ENCODE results near the gene ZNF536.

Gene ZNF536

GRCh38 chr19:30545752-30546151, 173.6 kb downstream of the ZNF536 start:
- DNase-seq: no peak
- H3K4me3 ChIP-seq (ENCODE audit: low read depth, low read length): no peak overlapping the region
- H3K9me3 ChIP-seq: no peaks in the 10 kb centered on the region
- peaks cover 9% of the 10 kb centered on the region for H3K4me1 ChIP-seq
- no peak for TF ChIP-seq CTCF (IDR thresholded peaks at IDR 0.05; ENCODE audit: low read depth, low read length)
- H3K27me3 ChIP-seq: no peaks in the 10 kb centered on the region
- H3K36me3 ChIP-seq: peaks cover 12% of the 10 kb centered on the region

- peaks cover 9% of the 10 kb centered on the region for H3K4me1 ChIP-seq
- no peak overlapping the region for H3K4me3 ChIP-seq (ENCODE audit: low read depth, low read length)
- H3K36me3 ChIP-seq: peaks cover 12% of the 10 kb centered on the region
- H3K27me3 ChIP-seq: no peaks in the 10 kb centered on the region
- no peak for TF ChIP-seq CTCF (IDR thresholded peaks at IDR 0.05; ENCODE audit: low read depth, low read length)
- no peak for DNase-seq
- H3K9me3 ChIP-seq: no peaks in the 10 kb centered on the region
Measured at GRCh38 chr19:30546332-30546731, 174.1 kb downstream of the ZNF536 start.

- peaks cover 9% of the 10 kb centered on the region for H3K4me1 ChIP-seq
- no peak for TF ChIP-seq CTCF (IDR thresholded peaks at IDR 0.05; ENCODE audit: low read depth, low read length)
- no peak for DNase-seq
- H3K9me3 ChIP-seq: no peaks in the 10 kb centered on the region
- H3K36me3 ChIP-seq: peaks cover 12% of the 10 kb centered on the region
- H3K27me3 ChIP-seq: no peaks in the 10 kb centered on the region
- no peak overlapping the region for H3K4me3 ChIP-seq (ENCODE audit: low read depth, low read length)
Measured at GRCh38 chr19:30547246-30547645, 175.1 kb downstream of the ZNF536 start.

- Histone ChIP-seq H3K4me1 (peaks cover 9% of the 10 kb centered on the region), H3K27me3 (no peaks in the 10 kb centered on the region), H3K4me3 (ENCODE audit: low read depth, low read length) (no peak overlapping the region), H3K36me3 (peaks cover 12% of the 10 kb centered on the region), H3K9me3 (no peaks in the 10 kb centered on the region)
- no peak for DNase-seq
- TF ChIP-seq CTCF (IDR thresholded peaks at IDR 0.05; ENCODE audit: low read depth, low read length): no peak
Measured at GRCh38 chr19:30549151-30549550, 177.0 kb downstream of the ZNF536 start.

- no peak for DNase-seq
- H3K4me3 ChIP-seq (ENCODE audit: low read depth, low read length): no peak overlapping the region
- no peak for TF ChIP-seq CTCF (IDR thresholded peaks at IDR 0.05; ENCODE audit: low read depth, low read length)
Measured at GRCh38 chr19:30551271-30551670, 179.1 kb downstream of the ZNF536 start.

GRCh38 chr19:30552593-30552992, 180.4 kb downstream of the ZNF536 start:
- Histone ChIP-seq H3K9me3 (no peaks in the 10 kb centered on the region), H3K36me3 (peaks cover 12% of the 10 kb centered on the region), H3K4me3 (ENCODE audit: low read depth, low read length) (no peak overlapping the region), H3K27me3 (no peaks in the 10 kb centered on the region), H3K4me1 (peaks cover 6% of the 10 kb centered on the region; the same call in 1 of the 2 replicates)
- TF ChIP-seq CTCF (IDR thresholded peaks at IDR 0.05; ENCODE audit: low read depth, low read length): no peak
- DNase-seq: no peak

More at GRCh38 chr19:30551271-30551670, 179.1 kb downstream of the ZNF536 start:
- H3K36me3 ChIP-seq: peaks cover 12% of the 10 kb centered on the region
- H3K27me3 ChIP-seq: no peaks in the 10 kb centered on the region
- peaks cover 8% of the 10 kb centered on the region for H3K4me1 ChIP-seq
- no peaks in the 10 kb centered on the region for H3K9me3 ChIP-seq
